Measurements from ENCODE around the gene BBOX1.
"Not testable (repeated sequence)": the region's sequence is repeated elsewhere in the genome, so short reads cannot be mapped to it uniquely, and the experiment has no call there.

Gene BBOX1

GRCh38 chr11:27122001-27122400 is 81.4 kb downstream of the BBOX1 start:
- DNase-seq (ENCODE audit: low spot score) = no peak
- FAIRE-seq = no peak

DNA sequence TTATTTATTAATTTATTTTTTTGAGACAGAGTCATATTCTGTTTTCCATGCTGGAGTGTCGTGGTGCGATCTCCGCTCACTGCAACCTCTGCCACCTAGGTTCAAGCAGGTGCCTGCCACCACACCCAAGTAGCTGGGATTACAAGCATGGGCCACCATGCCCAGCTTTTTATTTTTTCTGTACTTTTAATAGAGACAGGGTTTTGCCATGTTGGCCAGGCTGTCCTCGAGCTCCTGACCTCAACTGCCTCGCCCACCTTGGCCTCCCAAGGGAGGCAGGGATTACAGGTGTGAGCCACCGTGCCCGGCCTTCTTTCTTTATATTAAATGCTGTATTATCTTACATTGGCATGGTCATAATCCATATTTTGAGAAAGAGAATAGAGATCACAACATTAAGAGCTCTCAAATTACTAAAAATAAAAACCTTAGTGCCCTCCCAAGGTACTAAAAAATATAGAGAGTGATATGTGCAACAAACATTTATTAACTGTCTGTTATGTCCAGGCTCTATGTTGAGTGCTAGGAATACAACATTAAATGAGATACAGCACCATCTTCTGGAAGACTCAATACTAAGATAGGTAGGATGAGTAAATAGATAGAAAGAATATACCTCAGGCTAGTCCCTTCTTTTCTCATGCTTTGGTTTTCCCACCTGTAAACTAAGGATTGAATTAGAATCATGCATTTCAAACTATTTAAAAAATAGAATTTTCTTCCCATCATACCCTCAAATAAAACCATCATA is 84.1 kb downstream of the BBOX1 start:
- FAIRE-seq = no peak
- DNase-seq (ENCODE audit: low spot score) = no peak

- no peak for FAIRE-seq
- DNase-seq (ENCODE audit: low spot score) = no peak
Observed at GRCh38 chr11:27129686-27130085, 89.1 kb downstream of the BBOX1 start.

GRCh38 chr11:27130806-27131205 is 90.2 kb downstream of the BBOX1 start:
- FAIRE-seq (no peak), DNase-seq (ENCODE audit: low spot score) (no peak)

GRCh38 chr11:27135924-27136329 is 95.3 kb downstream of the BBOX1 start:
- DNase-seq (ENCODE audit: low spot score); FAIRE-seq: not testable (repeated sequence)

GRCh38 chr11:27138716-27139115 is 98.1 kb downstream of the BBOX1 start:
- FAIRE-seq (no peak), DNase-seq (ENCODE audit: low spot score) (no peak)

- DNase-seq (ENCODE audit: low spot score) (no peak), FAIRE-seq (no peak)
Observed at GRCh38 chr11:27139742-27140367, 99.2 kb downstream of the BBOX1 start.

DNA sequence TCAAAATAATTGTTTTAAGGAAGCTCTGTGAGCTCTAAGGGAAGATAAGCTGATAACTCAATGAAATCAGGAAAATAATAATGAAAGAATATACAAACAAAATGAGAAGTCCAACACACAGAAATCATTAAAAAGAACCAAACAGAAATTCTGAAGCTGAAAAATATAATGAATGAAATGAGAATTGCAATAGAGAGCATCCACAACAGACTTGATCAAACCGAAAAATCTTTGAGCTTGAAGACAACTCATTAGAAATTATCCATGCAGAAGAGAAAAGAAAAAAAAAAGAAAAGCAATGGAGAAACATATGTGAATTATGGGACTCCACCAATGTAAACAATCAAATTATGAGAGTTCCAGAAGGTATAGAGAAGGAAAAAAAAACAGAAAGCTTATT is 101.0 kb downstream of the BBOX1 start:
- FAIRE-seq = no peak

DNA sequence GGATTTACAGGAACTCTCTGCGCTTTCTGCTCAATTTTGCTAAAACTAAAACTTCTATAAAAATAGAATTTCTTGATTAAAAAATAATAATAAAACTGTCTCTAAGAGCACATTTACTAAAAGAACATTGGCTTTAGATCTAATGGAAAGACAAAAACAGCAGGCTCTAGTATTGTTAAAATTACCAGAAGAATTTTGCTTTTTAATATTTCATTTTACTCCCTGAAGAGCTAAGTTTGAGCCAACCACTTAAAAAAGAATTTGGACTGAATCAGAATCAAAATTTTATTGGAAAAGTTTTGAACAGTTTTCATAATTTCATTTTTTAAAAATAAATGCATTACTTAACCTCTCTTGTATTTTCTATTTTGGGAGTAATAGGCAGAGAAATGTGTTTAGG is 107.3 kb downstream of the BBOX1 start:
- DNase-seq (ENCODE audit: low spot score) = no peak
- no peak for FAIRE-seq

More for the DNA sequence above, 101.0 kb downstream of the BBOX1 start:
- no peak for DNase-seq (ENCODE audit: low spot score)

GRCh38 chr11:27148506-27148905 is 107.9 kb downstream of the BBOX1 start:
- no peak for FAIRE-seq
- DNase-seq (ENCODE audit: low spot score) = no peak

GRCh38 chr11:27150098-27150497 is 109.5 kb downstream of the BBOX1 start:
- DNase-seq (ENCODE audit: low spot score) (no peak), FAIRE-seq (no peak)

- FAIRE-seq = no peak
- DNase-seq (ENCODE audit: low spot score) = no peak
Observed at GRCh38 chr11:27153136-27153535, 112.5 kb downstream of the BBOX1 start.

DNA sequence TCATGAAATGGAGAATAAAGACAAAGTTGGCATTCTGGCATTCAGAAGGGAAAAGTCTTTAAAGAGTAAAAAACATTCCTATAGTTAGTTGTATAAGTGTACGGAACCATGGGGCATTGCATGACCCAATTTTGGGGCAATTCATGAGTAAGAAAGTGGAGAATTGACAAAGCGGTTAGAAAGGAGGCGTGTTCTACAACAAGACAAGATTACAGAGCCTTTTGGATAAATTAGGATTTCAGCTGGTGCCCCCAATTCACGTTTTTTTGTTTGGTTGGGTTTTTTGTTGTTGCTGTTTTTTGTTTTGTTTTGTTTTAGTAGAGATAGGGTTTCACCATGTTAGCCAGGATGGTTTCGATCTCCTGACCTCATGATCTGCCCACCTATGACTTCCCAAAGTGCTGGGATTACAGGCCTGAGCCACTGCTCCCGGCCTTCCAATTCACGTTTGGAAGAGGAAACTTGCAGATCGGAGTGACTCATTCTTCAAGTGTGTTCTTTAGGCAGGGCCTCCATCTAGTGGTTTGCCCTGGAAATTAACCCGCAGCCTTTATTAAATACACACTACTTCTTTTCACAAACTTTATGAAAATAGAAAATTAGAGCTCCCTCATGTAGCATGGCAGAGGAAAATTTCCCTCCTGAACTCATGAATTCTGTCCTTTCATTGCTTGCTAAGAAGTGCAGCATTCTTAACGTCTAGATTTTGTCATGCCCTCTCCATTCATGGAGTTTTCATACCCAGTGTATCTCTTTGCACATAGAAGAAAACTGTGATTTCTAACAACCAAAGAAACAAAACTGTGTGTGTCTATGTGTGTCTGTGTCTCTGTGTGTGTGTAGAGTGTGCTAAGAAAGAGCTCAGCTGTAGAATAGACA is 118.1 kb downstream of the BBOX1 start:
- no peak for FAIRE-seq

GRCh38 chr11:27159335-27159679 is 118.7 kb downstream of the BBOX1 start:
- DNase-seq (ENCODE audit: low spot score) (no peak), FAIRE-seq (no peak)

More for the DNA sequence above, 118.1 kb downstream of the BBOX1 start:
- peak; percentile 79 for DNase-seq (ENCODE audit: low spot score)

DNA sequence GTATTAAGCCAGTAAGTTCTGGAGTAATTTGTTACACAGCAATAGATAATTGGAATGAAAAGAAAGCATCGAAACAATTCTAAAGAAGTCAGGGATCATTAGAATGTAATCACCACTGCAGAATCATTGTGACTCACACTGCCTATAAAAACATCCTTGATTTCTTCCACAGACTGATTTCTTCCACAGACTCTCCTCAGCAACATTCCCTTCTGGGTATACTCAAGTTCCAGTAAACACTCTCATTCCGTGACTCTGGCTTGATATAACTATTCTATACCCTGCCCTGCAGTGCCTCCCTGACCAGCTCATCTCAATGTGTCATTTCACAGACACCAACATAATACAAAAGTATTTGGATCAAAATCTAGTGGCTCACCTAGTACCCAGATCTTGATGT is 120.5 kb downstream of the BBOX1 start:
- FAIRE-seq (no peak), DNase-seq (ENCODE audit: low spot score) (no peak)

DNA sequence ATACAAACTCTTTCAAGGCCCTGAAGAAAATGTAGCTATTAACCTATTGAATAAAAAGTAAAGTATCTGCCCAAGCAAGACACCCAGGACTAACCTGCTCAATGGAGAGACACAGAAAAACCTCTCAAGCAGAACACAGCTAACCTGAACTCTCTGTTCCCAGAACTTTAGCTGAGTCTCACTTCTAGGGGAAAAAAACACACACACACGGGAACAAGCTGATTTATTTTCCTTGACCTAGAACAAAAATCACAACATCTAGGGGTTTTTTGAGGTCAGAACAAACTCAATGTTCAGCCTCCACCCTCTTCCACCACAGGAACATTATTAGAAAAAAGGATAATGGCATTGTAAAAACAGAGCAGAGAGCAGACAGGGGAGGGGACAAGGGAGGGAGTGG is 121.6 kb downstream of the BBOX1 start:
- FAIRE-seq = no peak
- DNase-seq (ENCODE audit: low spot score) = no peak

DNA sequence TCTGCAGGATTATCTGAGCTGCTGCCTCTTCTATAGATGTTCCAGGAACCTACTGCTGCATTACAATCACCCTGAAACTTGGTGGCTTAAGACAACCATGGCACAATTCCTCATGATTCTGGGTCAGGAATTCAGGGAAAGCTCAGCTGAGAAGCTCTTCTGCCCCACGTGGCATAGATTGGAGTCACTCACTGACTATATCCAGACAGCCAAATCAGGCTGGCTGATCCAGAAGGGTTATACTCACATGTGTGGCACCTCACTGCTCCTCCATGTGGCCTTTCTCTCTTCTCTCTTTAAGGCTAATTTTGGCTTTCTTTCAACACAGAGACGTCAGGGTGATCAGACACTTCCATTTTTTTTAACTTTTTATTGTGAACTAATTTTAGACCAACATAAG is 125.5 kb downstream of the BBOX1 start:
- no peak for FAIRE-seq
- no peak for DNase-seq (ENCODE audit: low spot score)

GRCh38 chr11:27171376-27171958 is 130.9 kb downstream of the BBOX1 start:
- DNase-seq (ENCODE audit: low spot score) = no peak
- no peak for FAIRE-seq

DNA sequence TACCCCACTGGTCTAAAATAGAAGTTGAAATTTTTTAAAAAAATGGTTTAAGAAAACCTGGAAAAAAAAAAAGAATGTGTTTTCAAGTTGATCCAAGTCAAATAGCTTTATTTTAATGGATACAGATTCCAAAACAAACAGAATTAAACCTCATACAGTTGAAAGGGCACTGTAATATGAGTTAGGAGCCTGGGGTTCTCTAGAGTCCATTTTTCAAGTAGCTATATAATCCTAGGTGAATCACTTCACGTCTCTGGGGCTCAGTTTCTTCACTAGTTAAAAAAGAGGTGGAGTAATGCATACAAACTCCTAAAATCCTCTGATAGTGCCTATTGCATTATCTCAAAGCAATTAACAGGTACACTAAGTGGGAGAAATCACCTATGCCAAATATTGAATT is 132.9 kb downstream of the BBOX1 start:
- no peak for DNase-seq (ENCODE audit: low spot score)
- no peak for FAIRE-seq

GRCh38 chr11:27174021-27174420 is 133.4 kb downstream of the BBOX1 start:
- FAIRE-seq = no peak

DNA sequence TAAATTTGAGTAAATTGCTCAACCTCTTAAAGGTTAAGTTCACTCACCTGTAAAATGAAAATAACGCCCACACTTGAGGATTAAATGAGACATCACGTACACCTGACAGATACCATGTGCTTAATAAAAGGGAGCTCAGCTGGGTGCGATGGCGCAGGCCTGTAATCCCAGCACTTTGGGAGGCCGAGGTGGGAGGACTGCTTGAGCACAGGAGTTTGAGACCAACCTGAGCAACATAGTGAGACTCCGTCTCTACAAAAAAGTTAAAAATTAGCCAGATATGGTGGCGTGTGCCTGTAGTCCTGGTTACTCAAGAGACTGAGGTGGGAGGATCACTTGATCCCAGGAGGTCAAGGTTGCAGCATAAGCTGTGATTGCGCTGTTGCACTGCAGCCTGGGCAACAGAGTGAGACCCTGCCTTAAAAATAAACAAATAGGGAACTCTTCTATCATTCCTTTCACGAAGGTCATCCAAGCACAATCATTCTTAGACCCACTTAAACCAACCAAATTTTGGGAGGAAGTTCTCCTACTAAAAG is 134.1 kb downstream of the BBOX1 start:
- FAIRE-seq (no peak), DNase-seq (ENCODE audit: low spot score) (no peak)

More at GRCh38 chr11:27174021-27174420, 133.4 kb downstream of the BBOX1 start:
- no peak for DNase-seq (ENCODE audit: low spot score)

All from urothelium cell line (cell line).